WTC11 (cell line): ENCODE results near the gene PLEKHA5.

Source experiments
- CREB1 ChIP-seq: sonication (generic); formaldehyde crosslinking; IDR thresholded peaks from 2 replicates; pipeline ENCODE4 v1.8.0; 2023; ENCODE audit warnings: mild to moderate bottlenecking, missing genetic modification reagents
- ELF4 ChIP-seq: sonication (generic); formaldehyde crosslinking; IDR thresholded peaks from 2 replicates; pipeline ENCODE4 v1.8.1; 2022; ENCODE audit warnings: low read depth, mild to moderate bottlenecking, moderate library complexity, missing genetic modification reagents
- HMGA2 ChIP-seq: fragments of 250-450 bp; sonication (Bioruptor Pico); IDR thresholded peaks from 2 replicates; pipeline ENCODE4 v1.4.0; 2021; ENCODE audit warnings: mild to moderate bottlenecking, moderate library complexity
- NR1H2 ChIP-seq: sonication (generic); formaldehyde crosslinking; IDR thresholded peaks from 2 replicates; pipeline ENCODE4 v1.9.0; 2021; ENCODE audit warnings: mild to moderate bottlenecking, moderate library complexity, missing genetic modification reagents
- SP1 ChIP-seq: sonication (generic); formaldehyde crosslinking; conservative IDR thresholded peaks from 2 replicates; pipeline ENCODE4 v1.8.1; 2022; ENCODE audit warnings: missing genetic modification reagents
- ZNF121 ChIP-seq: sonication (generic); formaldehyde crosslinking; IDR thresholded peaks from 2 replicates; pipeline ENCODE4 v1.8.0; 2023; ENCODE audit warnings: missing genetic modification reagents
- ZNF138 ChIP-seq: sonication (generic); formaldehyde crosslinking; conservative IDR thresholded peaks from 2 replicates; pipeline ENCODE4 v1.8.1; 2022; ENCODE audit warnings: mild to moderate bottlenecking, moderate library complexity, missing genetic modification reagents
- ZNF232 ChIP-seq: sonication (generic); formaldehyde crosslinking; IDR thresholded peaks from 2 replicates; pipeline ENCODE4 v1.8.0; 2022; ENCODE audit warnings: mild to moderate bottlenecking, missing genetic modification reagents
- TF ChIP-seq, protein P1 (sequence below): fragments of 200-600 bp; IDR thresholded peaks from 2 replicates; pipeline ENCODE4 v1.8.0; 2022; ENCODE audit warnings: antibody characterized with exemption
- TF ChIP-seq, protein P2 (sequence below): fragments of 250-450 bp; sonication (Bioruptor Pico); conservative IDR thresholded peaks from 2 replicates; pipeline ENCODE4 v1.9.0; 2021; ENCODE audit warnings: mild to moderate bottlenecking
- TF ChIP-seq, protein P3 (sequence below): sonication (generic); formaldehyde crosslinking; conservative IDR thresholded peaks from 2 replicates; pipeline ENCODE4 v1.8.1; 2022; ENCODE audit warnings: mild to moderate bottlenecking, missing genetic modification reagents
- TF ChIP-seq, protein P4 (sequence below): sonication (generic); formaldehyde crosslinking; IDR thresholded peaks from 2 replicates; pipeline ENCODE4 v1.8.1; 2022; ENCODE audit warnings: mild to moderate bottlenecking, missing genetic modification reagents, moderate library complexity, borderline replicate concordance
- TF ChIP-seq, protein P5 (sequence below): sonication (generic); formaldehyde crosslinking; IDR thresholded peaks from 2 replicates; pipeline ENCODE4 v1.8.0; 2022; ENCODE audit warnings: mild to moderate bottlenecking, missing genetic modification reagents
- TF ChIP-seq, protein P6 (sequence below): sonication (generic); formaldehyde crosslinking; IDR thresholded peaks from 2 replicates; pipeline ENCODE4 v1.8.1; 2022; ENCODE audit warnings: low read depth, missing genetic modification reagents, borderline replicate concordance

DNA sequence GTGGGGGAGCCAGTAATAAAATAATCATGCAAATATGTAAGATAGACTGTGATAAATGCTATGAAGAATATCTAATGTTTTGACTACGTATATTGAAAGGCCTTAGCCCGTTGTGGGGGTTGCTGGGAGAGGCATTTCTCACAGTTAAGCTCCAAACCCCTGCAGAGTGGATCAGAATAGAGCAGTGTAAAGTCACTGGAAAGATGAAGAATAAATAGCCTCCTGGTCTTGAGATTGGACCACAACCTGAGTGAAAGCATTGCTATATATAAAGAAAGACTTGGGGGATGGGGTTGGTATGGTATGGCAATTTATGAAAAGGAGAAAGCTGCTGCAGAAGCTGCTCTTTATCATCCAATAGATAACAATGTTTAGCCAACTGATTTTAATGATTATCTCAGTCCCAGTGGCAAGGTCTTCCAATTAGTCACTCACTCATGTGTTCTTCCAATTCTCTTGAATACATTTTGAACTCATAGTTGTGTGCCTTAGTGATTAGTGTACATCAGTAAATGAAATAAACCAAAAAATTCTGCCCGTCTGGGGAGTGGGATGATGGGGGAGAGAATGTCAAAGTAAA lies 10.2 kb downstream of the PLEKHA5 start:
- no peak for TF ChIP-seq NR1H2
- TF ChIP-seq, protein P1, sequence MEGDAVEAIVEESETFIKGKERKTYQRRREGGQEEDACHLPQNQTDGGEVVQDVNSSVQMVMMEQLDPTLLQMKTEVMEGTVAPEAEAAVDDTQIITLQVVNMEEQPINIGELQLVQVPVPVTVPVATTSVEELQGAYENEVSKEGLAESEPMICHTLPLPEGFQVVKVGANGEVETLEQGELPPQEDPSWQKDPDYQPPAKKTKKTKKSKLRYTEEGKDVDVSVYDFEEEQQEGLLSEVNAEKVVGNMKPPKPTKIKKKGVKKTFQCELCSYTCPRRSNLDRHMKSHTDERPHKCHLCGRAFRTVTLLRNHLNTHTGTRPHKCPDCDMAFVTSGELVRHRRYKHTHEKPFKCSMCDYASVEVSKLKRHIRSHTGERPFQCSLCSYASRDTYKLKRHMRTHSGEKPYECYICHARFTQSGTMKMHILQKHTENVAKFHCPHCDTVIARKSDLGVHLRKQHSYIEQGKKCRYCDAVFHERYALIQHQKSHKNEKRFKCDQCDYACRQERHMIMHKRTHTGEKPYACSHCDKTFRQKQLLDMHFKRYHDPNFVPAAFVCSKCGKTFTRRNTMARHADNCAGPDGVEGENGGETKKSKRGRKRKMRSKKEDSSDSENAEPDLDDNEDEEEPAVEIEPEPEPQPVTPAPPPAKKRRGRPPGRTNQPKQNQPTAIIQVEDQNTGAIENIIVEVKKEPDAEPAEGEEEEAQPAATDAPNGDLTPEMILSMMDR: no peak
- TF ChIP-seq, protein P2, sequence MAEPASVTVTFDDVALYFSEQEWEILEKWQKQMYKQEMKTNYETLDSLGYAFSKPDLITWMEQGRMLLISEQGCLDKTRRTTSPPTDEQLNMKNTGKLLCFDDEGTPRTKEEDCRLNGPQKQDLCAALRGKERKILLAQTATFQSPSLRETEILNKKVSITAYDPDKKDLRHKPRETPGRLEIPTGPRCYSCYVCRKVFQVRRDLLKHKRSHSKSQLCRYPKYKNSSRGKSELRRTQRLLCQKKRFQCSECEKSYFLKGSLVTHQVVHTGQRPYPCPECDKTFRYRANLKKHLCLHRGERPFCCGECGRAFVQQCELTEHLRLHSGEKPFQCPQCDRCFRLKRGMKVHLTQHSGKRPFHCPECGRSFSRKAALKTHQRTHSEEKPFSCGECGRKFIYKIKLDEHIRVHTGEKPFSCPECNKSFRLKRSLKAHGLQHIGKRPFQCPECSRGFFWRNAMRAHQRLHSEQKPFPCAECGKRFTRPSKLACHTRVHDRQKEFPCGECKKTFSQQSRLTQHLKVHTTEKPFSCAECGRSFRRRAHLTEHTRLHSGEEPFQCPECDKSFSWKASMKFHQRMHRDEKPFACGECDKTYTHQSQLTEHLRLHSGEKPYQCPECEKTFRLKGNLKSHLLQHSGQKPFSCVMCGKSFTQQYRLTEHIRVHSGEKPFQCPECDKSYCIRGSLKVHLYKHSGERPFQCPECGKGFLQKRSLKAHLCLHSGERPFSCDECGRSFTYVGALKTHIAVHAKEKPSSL: no peak
- TF ChIP-seq ELF4 (CRISPR knock-in tag): no peak
- no peak for TF ChIP-seq HMGA2 (CRISPR knock-in tag)
- TF ChIP-seq ZNF138 (CRISPR knock-in tag): no peak
- TF ChIP-seq, protein P3, sequence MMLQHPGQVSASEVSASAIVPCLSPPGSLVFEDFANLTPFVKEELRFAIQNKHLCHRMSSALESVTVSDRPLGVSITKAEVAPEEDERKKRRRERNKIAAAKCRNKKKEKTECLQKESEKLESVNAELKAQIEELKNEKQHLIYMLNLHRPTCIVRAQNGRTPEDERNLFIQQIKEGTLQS: no peak
- TF ChIP-seq, protein P4, sequence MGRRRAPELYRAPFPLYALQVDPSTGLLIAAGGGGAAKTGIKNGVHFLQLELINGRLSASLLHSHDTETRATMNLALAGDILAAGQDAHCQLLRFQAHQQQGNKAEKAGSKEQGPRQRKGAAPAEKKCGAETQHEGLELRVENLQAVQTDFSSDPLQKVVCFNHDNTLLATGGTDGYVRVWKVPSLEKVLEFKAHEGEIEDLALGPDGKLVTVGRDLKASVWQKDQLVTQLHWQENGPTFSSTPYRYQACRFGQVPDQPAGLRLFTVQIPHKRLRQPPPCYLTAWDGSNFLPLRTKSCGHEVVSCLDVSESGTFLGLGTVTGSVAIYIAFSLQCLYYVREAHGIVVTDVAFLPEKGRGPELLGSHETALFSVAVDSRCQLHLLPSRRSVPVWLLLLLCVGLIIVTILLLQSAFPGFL (CRISPR knock-in tag): no peak
- no peak for TF ChIP-seq ZNF121 (CRISPR knock-in tag)
- TF ChIP-seq, protein P5, sequence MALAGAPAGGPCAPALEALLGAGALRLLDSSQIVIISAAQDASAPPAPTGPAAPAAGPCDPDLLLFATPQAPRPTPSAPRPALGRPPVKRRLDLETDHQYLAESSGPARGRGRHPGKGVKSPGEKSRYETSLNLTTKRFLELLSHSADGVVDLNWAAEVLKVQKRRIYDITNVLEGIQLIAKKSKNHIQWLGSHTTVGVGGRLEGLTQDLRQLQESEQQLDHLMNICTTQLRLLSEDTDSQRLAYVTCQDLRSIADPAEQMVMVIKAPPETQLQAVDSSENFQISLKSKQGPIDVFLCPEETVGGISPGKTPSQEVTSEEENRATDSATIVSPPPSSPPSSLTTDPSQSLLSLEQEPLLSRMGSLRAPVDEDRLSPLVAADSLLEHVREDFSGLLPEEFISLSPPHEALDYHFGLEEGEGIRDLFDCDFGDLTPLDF (CRISPR knock-in tag): no peak
- no peak for TF ChIP-seq CREB1 (CRISPR knock-in tag)
- TF ChIP-seq, protein P6, sequence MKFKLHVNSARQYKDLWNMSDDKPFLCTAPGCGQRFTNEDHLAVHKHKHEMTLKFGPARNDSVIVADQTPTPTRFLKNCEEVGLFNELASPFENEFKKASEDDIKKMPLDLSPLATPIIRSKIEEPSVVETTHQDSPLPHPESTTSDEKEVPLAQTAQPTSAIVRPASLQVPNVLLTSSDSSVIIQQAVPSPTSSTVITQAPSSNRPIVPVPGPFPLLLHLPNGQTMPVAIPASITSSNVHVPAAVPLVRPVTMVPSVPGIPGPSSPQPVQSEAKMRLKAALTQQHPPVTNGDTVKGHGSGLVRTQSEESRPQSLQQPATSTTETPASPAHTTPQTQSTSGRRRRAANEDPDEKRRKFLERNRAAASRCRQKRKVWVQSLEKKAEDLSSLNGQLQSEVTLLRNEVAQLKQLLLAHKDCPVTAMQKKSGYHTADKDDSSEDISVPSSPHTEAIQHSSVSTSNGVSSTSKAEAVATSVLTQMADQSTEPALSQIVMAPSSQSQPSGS (CRISPR knock-in tag): no peak
- no peak for TF ChIP-seq SP1 (CRISPR knock-in tag)
- no peak for TF ChIP-seq ZNF232 (CRISPR knock-in tag)
